GM12874 (cell line): ENCODE measurements around the gene CTNNA3.

Experiments
- TF ChIP-seq, protein P1 (sequence below): IDR thresholded peaks from 2 replicates; pipeline ENCODE4 v1.5.1; 2011; ENCODE audit warnings: low read depth, mild to moderate bottlenecking, control low read depth, low read length, moderate library complexity; ENCODE audit not compliant: insufficient read depth

Gene CTNNA3

DNA sequence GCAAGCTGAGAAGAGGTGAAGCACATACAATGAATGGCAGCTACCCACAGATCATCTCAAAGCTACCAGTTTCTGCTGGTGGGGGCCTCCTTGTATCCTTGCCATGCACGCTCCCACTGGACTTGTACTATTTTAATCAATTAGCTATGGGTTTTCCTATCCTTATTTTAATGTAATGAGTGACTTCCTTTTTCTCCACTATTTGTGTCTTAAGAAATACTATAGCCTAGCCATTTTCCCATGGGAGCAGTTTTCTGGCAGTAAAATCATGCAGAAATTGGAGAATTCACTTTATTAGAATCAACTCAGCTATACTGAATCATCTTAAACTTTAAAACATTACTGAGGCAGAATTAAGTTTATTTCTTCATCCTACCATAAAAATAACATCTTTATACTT is 73.5 kb downstream of the CTNNA3 start:
- TF ChIP-seq, protein P1, sequence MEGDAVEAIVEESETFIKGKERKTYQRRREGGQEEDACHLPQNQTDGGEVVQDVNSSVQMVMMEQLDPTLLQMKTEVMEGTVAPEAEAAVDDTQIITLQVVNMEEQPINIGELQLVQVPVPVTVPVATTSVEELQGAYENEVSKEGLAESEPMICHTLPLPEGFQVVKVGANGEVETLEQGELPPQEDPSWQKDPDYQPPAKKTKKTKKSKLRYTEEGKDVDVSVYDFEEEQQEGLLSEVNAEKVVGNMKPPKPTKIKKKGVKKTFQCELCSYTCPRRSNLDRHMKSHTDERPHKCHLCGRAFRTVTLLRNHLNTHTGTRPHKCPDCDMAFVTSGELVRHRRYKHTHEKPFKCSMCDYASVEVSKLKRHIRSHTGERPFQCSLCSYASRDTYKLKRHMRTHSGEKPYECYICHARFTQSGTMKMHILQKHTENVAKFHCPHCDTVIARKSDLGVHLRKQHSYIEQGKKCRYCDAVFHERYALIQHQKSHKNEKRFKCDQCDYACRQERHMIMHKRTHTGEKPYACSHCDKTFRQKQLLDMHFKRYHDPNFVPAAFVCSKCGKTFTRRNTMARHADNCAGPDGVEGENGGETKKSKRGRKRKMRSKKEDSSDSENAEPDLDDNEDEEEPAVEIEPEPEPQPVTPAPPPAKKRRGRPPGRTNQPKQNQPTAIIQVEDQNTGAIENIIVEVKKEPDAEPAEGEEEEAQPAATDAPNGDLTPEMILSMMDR, result no peak

DNA sequence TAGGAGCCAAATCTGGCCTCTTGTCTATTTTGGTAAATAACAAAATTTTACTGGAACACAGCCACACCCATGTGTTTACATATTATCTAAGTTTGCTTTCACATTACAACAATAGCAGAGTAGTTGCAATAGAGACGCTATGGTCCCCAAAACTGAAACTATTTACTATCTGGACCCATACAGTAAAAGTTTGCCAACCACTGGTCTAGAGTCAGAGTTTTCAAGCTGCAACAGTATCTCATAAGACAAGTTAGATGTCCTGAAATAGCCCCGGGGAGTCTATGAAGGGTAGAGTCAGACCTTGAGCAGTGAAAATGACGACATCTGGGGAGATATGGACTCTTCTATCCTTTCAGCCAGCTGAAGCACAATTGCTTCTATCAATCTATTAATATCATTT is 74.2 kb downstream of the CTNNA3 start:
- TF ChIP-seq, protein P1, result no peak

DNA sequence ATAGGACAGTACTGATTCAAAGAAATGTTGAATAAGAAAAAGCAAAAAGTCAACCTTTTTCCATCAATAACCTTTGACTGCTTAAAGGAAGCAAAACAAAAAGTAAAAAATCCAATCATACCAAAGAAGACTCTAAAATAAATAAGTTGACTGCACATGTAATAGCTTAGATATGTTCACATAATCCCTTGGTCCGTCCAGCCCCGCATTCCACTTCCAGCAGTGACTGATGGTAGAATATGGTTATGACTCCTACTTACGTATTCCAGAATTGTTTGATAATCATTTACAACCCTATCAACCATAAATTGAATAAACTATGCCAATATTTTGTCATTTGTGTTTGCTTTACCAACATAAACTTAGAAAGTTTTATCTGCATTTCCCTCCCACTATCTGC is 77.9 kb downstream of the CTNNA3 start:
- TF ChIP-seq, protein P1, result no peak

DNA sequence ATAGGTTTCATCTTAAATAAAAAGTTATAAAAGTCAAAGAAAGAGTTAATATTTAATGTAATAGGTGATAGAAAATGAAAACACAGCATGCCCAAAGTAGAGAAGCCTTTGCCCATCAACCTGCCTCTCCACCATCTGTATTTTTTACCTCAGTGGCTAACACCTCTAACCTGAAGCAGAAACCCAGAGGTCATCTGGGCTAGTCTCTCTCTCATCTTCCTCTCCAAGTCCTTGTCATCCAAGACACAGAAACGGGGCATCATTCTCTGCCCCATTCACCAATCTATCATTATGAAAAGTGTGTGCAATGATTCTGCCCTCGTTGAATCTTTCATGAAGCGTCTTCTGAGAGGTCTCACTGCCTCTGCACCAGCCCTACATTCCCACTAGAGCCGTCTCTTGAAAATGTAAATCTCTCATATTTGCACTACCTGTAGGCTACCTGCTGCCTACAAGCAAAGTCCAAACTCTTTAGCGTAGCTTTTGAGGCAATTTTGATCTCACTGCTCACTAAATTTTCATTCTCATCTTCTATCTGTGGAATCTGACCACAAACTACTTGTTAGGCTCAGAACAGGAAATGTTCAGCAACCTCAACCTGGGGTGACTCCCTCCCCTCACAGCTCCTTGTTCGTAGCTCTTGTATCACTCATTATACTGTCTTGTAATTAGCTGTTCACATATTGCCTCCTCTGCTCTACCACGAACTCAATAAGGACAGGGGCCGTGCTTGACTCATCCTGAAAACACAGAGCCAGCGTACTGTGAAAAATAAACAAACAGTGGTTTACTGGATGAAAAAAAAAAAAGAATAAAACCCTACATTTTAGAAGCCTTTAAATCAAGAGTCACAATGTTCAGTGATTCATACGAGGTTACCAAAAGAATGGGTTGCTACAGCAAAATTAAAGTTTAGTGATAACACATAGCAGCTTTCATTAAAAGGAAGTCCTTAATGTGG is 83.1 kb downstream of the CTNNA3 start:
- TF ChIP-seq, protein P1, result no peak

DNA sequence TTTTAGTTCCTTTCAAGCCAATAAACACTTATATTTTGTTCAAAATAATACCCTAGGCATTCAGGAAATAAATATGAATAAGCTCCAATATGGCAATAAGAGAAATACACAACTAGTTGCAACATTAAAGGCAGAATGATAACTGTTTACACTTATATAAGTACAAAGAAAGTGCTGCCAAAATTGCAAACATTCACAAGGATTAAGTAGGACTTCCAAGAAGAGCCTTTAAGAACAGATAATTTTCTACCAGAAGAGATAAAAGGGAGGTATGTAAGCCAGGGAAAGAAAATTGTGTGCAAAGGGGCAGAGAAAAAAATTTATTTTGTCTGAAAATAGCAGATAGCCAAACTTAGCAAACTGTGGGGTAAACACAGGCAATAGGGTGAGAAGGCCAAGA is 83.8 kb downstream of the CTNNA3 start:
- TF ChIP-seq, protein P1, result no peak

DNA sequence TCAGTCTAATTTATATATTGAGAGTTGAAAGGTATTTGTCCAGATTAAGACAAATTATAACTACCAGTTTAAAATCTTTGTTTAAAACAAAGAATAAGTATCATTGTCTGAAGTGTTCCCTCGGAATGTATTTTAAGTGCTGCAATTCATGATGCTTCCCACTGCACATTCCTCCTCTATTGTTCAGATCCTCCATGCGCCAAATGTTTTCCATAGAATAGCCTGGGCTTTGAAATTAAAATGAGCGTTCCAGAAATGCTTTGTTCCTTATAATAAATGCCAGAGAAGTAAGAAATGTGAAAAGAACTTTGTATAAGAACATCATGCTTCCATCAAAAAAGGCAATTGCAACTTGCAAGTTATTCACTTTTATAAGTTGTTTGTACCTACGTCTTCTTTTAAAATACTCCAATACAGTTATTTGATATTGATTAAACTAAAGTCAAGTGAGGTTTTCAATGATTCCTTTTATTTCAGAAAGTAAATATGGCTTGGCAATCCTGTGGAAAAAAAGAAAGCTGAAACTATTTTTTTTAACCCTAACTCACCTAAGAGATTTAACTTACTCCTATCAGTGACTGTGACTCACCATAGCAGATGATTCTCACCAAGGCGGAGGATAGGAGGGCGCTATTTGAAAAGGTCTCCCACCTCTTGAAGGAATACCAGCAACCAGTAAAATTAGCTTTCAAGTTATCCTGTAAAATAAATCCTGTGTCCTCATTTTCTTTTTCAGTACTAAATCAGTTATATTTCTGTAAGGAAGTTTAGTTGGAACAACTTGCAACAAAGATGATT is 85.8 kb downstream of the CTNNA3 start:
- TF ChIP-seq, protein P1, result no peak

DNA sequence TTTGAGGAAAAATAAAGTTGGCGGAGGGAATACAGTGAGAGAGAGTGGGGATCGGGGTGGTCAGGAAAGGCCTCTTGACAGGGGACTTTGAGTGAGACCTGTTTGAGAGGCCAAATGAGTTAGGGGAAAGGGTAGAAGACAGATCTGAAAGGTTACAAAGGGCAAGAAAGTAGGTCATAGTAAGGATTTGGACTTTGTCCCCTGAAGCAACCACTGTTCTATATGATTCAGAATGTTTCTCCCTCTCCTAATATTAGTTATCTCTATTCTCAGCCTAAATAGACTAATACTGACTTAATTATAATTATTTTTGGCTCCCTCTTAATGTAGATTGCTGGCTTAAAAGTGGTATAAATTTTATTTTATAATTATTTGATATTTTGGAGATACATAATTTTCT is 88.0 kb downstream of the CTNNA3 start:
- TF ChIP-seq, protein P1, result no peak
